ENCODE measurements around the gene MAMLD1.

DNA sequence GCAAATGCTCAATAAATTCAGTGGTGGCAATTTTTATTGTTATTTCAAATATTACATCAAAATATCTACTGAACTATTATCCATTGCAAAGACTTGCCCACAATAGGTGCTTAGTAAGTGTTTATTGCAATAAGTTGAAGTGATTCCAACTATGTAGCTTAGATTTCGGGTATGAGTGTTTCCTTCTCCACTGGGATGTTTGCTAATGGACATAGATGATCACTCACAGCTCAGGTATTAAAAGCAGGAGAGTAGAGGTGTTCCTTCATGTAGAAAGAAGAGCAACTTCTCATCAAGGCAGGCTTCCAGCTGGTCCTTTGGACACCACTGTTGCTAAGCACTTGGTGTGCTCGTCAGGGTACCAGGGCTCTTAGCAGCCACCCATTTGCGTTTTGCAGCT, 139.0 kb downstream of the MAMLD1 start:
- TF ChIP-seq POLR2A (IDR thresholded peaks at IDR 0.05) = no peak
- TF ChIP-seq, protein P1, sequence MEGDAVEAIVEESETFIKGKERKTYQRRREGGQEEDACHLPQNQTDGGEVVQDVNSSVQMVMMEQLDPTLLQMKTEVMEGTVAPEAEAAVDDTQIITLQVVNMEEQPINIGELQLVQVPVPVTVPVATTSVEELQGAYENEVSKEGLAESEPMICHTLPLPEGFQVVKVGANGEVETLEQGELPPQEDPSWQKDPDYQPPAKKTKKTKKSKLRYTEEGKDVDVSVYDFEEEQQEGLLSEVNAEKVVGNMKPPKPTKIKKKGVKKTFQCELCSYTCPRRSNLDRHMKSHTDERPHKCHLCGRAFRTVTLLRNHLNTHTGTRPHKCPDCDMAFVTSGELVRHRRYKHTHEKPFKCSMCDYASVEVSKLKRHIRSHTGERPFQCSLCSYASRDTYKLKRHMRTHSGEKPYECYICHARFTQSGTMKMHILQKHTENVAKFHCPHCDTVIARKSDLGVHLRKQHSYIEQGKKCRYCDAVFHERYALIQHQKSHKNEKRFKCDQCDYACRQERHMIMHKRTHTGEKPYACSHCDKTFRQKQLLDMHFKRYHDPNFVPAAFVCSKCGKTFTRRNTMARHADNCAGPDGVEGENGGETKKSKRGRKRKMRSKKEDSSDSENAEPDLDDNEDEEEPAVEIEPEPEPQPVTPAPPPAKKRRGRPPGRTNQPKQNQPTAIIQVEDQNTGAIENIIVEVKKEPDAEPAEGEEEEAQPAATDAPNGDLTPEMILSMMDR (IDR thresholded peaks at IDR 0.05) = no peak

Measured in esophagus squamous epithelium (tissue), 4 donors.